NCI-H748 treated with DMSO at 0.1 percent for 48 hours (cell line): ENCODE results near the gene LUC7L3.
"Not testable (repeated sequence)": the region's sequence is repeated elsewhere in the genome, so short reads cannot be mapped to it uniquely, and the experiment has no call there.

Source experiments
- DNase-seq: peaks from one replicate; lab custom pipeline; 2025; lab: John Stamatoyannopoulos, UW

The LUC7L3 gene, protein sequence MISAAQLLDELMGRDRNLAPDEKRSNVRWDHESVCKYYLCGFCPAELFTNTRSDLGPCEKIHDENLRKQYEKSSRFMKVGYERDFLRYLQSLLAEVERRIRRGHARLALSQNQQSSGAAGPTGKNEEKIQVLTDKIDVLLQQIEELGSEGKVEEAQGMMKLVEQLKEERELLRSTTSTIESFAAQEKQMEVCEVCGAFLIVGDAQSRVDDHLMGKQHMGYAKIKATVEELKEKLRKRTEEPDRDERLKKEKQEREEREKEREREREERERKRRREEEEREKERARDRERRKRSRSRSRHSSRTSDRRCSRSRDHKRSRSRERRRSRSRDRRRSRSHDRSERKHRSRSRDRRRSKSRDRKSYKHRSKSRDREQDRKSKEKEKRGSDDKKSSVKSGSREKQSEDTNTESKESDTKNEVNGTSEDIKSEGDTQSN

DNA sequence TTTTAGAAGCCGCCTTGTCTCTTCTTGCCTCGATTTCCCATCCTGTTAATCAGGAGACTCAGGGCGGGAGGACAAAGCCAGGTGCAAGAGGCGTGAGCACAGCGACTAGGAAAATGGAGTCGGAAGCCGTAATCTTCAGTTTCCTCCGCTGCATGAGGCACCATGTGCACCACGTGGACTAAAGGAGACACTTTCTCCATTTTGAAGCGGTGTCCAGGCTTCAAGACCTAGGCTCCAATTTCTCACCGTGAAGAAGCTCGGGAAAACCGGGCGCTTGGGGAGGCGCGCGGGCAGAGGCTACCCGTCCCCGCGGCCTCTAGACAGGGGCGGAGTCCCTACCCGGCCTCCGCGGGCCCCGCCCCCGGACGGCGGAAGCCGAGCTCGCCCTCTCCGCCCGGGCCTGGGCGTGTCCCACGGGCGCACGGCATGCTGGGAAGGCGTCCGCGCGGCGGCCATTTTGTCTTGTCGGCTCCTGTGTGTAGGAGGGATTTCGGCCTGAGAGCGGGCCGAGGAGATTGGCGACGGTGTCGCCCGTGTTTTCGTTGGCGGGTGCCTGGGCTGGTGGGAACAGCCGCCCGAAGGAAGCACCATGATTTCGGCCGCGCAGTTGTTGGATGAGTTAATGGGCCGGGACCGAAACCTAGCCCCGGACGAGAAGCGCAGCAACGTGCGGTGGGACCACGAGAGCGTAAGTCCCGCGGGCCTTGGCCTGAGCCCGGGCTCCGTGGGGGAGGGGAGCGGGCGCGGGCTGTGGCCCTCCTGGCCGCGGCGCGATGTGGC is at the start of gene LUC7L3:
Gene LUC7L3 (plus strand): TSS at position 460 of the 780 bp plus-strand sequence. CDS start 130 bp downstream, at position 590.
- DNase-seq = peak; percentile 76

DNA sequence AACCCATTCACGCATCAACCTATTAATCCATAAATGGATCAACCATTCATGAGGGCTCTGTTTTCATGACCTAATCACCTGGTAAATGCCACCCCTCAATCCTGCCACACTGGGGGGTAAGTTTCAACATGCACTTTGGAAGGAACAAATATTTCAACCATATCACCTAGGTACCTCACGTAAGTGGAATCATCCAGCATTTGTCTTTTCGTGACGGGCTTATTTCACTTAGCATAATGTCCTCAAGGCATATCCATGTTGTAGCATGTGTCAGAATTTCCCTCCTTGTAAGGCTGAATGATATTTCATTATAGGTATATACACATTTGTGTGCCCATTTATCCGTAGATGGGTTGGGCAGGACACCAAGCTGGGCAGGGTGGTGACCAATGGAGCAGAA is 47.3 kb upstream of the LUC7L3 start:
- no peak for DNase-seq

GRCh38 chr17:50672831-50673551 is 46.4 kb upstream of the LUC7L3 start:
- no peak for DNase-seq

DNA sequence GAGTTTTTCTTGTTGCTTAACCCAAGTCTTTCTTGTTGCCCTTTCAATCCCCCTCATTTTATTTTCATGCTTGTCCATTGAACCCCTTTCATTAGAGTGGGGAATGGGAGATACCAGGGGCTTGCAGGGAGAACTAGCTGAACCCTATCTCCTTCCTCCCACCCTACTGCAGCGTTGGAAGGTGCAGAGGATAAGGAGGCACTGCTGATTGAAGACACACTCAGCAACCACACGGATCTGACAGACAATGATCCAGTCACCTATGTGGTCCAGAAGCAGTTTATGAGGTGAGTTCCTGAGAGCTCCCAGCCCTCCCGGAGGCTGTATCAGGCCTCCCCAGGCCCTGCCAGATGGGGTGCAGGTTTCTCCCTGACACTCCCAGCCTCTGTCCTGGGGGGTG is 44.2 kb upstream of the LUC7L3 start:
- no peak for DNase-seq

DNA sequence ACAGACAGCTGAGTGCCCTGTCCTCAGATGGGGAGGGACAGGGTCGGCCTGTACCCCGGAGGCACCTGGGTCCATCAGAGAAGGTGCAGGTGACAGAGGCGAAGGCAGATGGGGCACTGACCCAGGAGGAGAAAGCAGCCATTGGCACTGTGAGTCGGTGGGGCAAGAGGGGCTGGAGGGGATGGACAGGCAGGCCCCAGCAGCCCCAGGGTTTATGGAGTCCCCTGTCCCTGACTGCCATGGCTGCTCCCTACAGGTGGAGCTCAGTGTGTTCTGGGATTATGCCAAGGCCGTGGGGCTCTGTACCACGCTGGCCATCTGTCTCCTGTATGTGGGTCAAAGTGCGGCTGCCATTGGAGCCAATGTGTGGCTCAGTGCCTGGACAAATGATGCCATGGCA is 43.8 kb upstream of the LUC7L3 start:
- DNase-seq = no peak

DNA sequence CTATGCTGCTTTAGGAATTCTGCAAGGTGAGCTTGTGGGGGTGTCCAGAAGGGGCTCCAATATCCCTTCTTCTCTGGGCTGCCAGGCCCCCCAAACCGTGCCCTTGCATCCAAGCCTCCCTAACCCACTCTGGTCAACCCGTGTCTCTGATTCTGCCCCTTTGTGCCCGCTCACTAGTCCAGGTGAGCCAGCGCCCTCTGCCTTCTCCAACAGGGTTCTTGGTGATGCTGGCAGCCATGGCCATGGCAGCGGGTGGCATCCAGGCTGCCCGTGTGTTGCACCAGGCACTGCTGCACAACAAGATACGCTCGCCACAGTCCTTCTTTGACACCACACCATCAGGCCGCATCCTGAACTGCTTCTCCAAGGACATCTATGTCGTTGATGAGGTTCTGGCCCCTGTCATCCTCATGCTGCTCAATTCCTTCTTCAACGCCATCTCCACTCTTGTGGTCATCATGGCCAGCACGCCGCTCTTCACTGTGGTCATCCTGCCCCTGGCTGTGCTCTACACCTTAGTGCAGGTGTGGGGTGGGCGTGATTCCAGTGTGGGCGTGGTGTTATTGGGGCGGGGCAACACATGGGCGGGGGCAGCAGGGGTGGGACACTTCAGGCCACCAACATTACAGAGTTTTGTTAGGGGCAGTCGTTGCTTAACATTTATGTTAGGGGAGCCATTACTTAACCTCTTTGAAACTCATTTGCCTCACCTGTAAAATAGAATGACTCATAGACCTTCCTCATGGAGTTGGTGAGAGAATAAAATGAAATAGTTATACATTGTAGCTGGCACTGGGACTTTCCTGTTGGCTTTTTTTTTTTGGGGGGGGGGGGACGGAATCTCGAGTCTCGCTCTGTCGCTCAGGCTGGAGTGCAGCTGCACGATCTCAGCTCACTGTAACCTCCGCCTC is 43.1 kb upstream of the LUC7L3 start:
- no peak for DNase-seq

GRCh38 chr17:50677851-50678375 is 41.5 kb upstream of the LUC7L3 start:
- no peak for DNase-seq

GRCh38 chr17:50679008-50679544 is 40.3 kb upstream of the LUC7L3 start:
- DNase-seq = no peak

- DNase-seq = no peak
Measured at GRCh38 chr17:50680126-50680525, 39.3 kb upstream of the LUC7L3 start.

- not testable (repeated sequence) for DNase-seq
Measured at GRCh38 chr17:50680543-50681262, 38.7 kb upstream of the LUC7L3 start.

- DNase-seq = no peak
Measured at GRCh38 chr17:50681263-50682200, 37.9 kb upstream of the LUC7L3 start.

GRCh38 chr17:50682441-50682840 is 37.0 kb upstream of the LUC7L3 start:
- no peak for DNase-seq

- DNase-seq = no peak
Measured at GRCh38 chr17:50682938-50683337, 36.5 kb upstream of the LUC7L3 start.

DNA sequence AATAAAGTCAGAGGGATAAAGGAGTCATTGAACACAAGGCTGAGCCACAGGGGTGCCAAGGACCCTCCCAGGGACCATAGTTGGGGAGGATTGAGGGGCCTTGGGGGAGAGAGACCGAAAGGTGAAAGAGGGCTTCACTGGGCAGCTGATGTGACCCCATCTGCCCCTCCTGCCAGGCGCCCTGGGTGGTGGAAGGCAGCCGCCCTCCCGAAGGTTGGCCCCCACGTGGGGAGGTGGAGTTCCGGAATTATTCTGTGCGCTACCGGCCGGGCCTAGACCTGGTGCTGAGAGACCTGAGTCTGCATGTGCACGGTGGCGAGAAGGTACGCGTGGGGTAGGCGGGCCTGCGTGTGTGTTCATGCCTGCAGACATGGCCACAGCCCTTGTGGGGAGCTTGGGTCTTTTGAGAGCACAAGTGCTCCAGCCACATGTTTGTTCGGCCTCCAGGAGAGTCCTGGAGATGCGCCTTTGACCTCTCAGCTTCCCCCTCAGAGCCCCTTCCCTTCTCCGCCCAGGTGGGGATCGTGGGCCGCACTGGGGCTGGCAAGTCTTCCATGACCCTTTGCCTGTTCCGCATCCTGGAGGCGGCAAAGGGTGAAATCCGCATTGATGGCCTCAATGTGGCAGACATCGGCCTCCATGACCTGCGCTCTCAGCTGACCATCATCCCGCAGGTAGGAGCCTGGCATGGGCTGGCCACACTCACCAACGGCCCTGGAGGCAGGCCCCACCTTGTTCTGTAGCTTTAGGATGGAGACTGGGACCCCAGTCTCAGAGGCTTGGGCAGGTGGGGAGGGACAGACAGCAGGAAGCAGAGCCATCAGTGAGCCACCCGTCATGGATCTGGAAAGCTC is 35.7 kb upstream of the LUC7L3 start:
- no peak for DNase-seq

DNA sequence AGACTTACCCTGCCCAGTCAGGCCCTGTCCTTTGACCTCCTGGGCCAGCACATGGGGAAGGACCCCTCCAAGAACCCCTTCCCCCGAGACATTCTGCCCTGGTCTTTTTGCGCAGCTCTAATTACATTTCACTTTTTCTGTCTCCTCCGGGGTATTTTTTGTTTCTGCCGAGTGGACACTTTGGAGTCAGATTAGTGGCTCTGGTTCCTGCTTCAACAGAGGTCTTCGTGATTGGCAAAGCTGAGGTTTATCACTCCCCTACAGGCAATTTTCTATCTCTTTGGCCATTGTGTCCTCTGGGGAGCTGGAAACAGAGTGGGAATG is 35.2 kb upstream of the LUC7L3 start:
- DNase-seq = no peak

DNA sequence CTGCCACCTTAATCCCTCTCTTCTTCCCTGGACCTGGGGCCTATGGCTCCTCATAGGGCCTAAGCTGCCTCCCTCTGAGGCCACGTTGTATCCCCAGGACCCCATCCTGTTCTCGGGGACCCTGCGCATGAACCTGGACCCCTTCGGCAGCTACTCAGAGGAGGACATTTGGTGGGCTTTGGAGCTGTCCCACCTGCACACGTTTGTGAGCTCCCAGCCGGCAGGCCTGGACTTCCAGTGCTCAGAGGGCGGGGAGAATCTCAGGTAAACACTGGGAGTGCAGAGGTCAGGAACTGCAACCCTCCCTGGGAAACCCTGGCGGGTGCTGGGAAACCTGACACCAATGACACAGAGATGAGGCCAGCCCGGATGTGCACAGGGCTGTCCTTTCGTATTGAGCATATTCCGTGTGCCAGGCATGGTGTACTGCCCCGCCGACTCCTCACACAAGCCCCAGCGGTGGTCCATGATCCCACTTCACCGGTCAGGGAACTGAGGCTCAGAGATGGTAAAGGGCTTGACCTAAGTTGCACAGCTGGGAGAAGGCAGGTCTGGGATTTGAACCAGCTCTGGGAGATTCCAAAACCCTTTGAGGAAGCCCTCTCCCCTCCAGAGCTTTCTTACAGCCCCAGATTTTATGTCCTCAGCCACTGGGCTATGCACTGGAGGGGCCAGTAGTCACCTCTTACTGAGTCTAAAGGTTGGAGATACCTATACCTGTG is 34.6 kb upstream of the LUC7L3 start:
- peak; percentile 2 for DNase-seq

DNA sequence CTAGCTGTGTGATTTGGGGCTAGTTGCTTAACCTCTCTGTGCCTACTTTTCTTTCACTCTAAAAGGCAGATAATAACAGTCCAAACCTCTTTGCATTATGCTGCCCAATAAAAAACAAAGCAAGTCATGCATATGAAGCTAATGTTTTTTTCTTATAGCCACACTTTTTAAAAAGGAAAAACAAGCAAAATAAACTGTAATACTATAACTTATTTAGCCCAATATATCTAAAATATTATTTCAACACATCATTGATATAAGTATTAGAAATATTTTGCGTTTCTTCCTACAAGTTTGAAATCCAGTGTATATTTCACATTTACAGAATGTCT is 34.1 kb upstream of the LUC7L3 start:
- DNase-seq = no peak
